ENCODE data around the gene LNX2. TPM values are rescaled to one million over a fixed set of nuclear protein-coding genes. Genes with fewer than 3 reads are reported as not detected.

Gene LNX2
- total and polyA plus RNA-seq, 5 donors from 2014 or later = 3.7 to 6.5 (median 4.8) TPM

GRCh38 chr13:27661017-27661416, 40.7 kb upstream of the LNX2 start:
- Histone ChIP-seq H3K9me3 (ENCODE audit: control insufficient read depth in 2 of 2, low read length in 2 of 2) (no peaks in the 10 kb centered on the region), H3K27ac (ENCODE audit: insufficient read depth, low read length, poor library complexity, severe bottlenecking) (no peak overlapping the region), H3K4me1 (ENCODE audit: control insufficient read depth, insufficient read depth, low read length, poor library complexity, severe bottlenecking) (no peaks in the 10 kb centered on the region), H3K4me3 (ENCODE audit: low read depth, low read length) (no peak overlapping the region), H3K36me3 (ENCODE audit: control insufficient read depth, insufficient read depth, low read length) (peaks cover 8% of the 10 kb centered on the region), H3K27me3 (ENCODE audit: control insufficient read depth, insufficient read depth, low read length) (no peaks in the 10 kb centered on the region)
- Mint-ChIP-seq H3K27ac (peak overlapping the region in 2 of 3 donors; percentile 14 to 16), H3K36me3 (peaks cover 6% of the 10 kb centered on the region), H3K27me3 (no peaks in the 10 kb centered on the region), H3K4me1 (peaks cover 6 to 16% (median 11%) of the 10 kb centered on the region in 4 donors), H3K9me3 (no peaks in the 10 kb centered on the region), H3K4me3 (no peak overlapping the region)
- DNase-seq (no peak), ATAC-seq (ENCODE audit: low read depth in 2 of 2) (no peak)

- Histone ChIP-seq H3K4me1 (ENCODE audit: control insufficient read depth, insufficient read depth, low read length, poor library complexity, severe bottlenecking) (no peaks in the 10 kb centered on the region), H3K36me3 (ENCODE audit: control insufficient read depth, insufficient read depth, low read length) (peaks cover 3% of the 10 kb centered on the region), H3K9me3 (ENCODE audit: control insufficient read depth in 2 of 2, low read length in 2 of 2) (no peaks in the 10 kb centered on the region), H3K4me3 (ENCODE audit: low read depth, low read length) (no peak overlapping the region), H3K27me3 (ENCODE audit: control insufficient read depth, insufficient read depth, low read length) (no peaks in the 10 kb centered on the region), H3K27ac (ENCODE audit: insufficient read depth, low read length, poor library complexity, severe bottlenecking) (no peak overlapping the region)
- Mint-ChIP-seq H3K4me3 (no peak overlapping the region), H3K36me3 (peaks cover 4% of the 10 kb centered on the region), H3K27ac (peak overlapping the region in 2 of 3 donors; percentile 14 to 96), H3K9me3 (no peaks in the 10 kb centered on the region), H3K27me3 (no peaks in the 10 kb centered on the region), H3K4me1 (peaks cover 10 to 16% (median 14%) of the 10 kb centered on the region in 4 donors)
- no peak for DNase-seq
- no peak for ATAC-seq (ENCODE audit: low read depth in 2 of 2)
These were observed 40.2 kb upstream of the LNX2 start for GRCh38 chr13:27660511-27660910.

- Mint-ChIP-seq H3K27ac (no peak overlapping the region), H3K4me1 (peaks cover 13 to 18% (median 15%) of the 10 kb centered on the region in 4 donors), H3K27me3 (no peaks in the 10 kb centered on the region), H3K9me3 (no peaks in the 10 kb centered on the region), H3K36me3 (peaks cover 4% of the 10 kb centered on the region), H3K4me3 (no peak overlapping the region)
- no peak for ATAC-seq (ENCODE audit: low read depth in 2 of 2)
- Histone ChIP-seq H3K36me3 (ENCODE audit: control insufficient read depth, insufficient read depth, low read length) (peaks cover 2% of the 10 kb centered on the region), H3K27ac (ENCODE audit: insufficient read depth, low read length, poor library complexity, severe bottlenecking) (no peak overlapping the region), H3K9me3 (ENCODE audit: control insufficient read depth in 2 of 2, low read length in 2 of 2) (no peaks in the 10 kb centered on the region), H3K4me1 (ENCODE audit: control insufficient read depth, insufficient read depth, low read length, poor library complexity, severe bottlenecking) (no peaks in the 10 kb centered on the region), H3K4me3 (ENCODE audit: low read depth, low read length) (no peak overlapping the region), H3K27me3 (ENCODE audit: control insufficient read depth, insufficient read depth, low read length) (no peaks in the 10 kb centered on the region)
- no peak for DNase-seq
These were observed 39.0 kb upstream of the LNX2 start for GRCh38 chr13:27659145-27659865.

- ATAC-seq (ENCODE audit: low read depth in 2 of 2) (no peak), DNase-seq (no peak)
- Histone ChIP-seq H3K4me1 (ENCODE audit: control insufficient read depth, insufficient read depth, low read length, poor library complexity, severe bottlenecking) (no peaks in the 10 kb centered on the region), H3K27ac (ENCODE audit: insufficient read depth, low read length, poor library complexity, severe bottlenecking) (no peak overlapping the region), H3K4me3 (ENCODE audit: low read depth, low read length) (no peak overlapping the region), H3K36me3 (ENCODE audit: control insufficient read depth, insufficient read depth, low read length) (peaks cover 3% of the 10 kb centered on the region), H3K9me3 (ENCODE audit: control insufficient read depth in 2 of 2, low read length in 2 of 2) (no peaks in the 10 kb centered on the region), H3K27me3 (ENCODE audit: control insufficient read depth, insufficient read depth, low read length) (no peaks in the 10 kb centered on the region)
- Mint-ChIP-seq H3K36me3 (peaks cover 4% of the 10 kb centered on the region), H3K4me3 (no peak overlapping the region), H3K9me3 (no peaks in the 10 kb centered on the region), H3K27ac (peak overlapping the region in 1 of 3 donors; percentile 24), H3K4me1 (peaks cover 11 to 18% (median 14%) of the 10 kb centered on the region in 4 donors), H3K27me3 (no peaks in the 10 kb centered on the region)
These were observed 38.2 kb upstream of the LNX2 start for GRCh38 chr13:27658546-27658945.

GRCh38 chr13:27657724-27658123, 37.4 kb upstream of the LNX2 start:
- Histone ChIP-seq H3K27me3 (ENCODE audit: control insufficient read depth, insufficient read depth, low read length) (no peaks in the 10 kb centered on the region), H3K9me3 (ENCODE audit: control insufficient read depth in 2 of 2, low read length in 2 of 2) (no peaks in the 10 kb centered on the region), H3K4me3 (ENCODE audit: low read depth, low read length) (no peak overlapping the region), H3K27ac (ENCODE audit: insufficient read depth, low read length, poor library complexity, severe bottlenecking) (no peak overlapping the region), H3K4me1 (ENCODE audit: control insufficient read depth, insufficient read depth, low read length, poor library complexity, severe bottlenecking) (no peaks in the 10 kb centered on the region), H3K36me3 (ENCODE audit: control insufficient read depth, insufficient read depth, low read length) (peaks cover 3% of the 10 kb centered on the region)
- H3K9me3 Mint-ChIP-seq = no peaks in the 10 kb centered on the region
- H3K4me3 Mint-ChIP-seq = no peak overlapping the region
- DNase-seq (no peak), ATAC-seq (ENCODE audit: low read depth in 2 of 2) (no peak)
- no peaks in the 10 kb centered on the region for H3K27me3 Mint-ChIP-seq
- H3K4me1 Mint-ChIP-seq = peaks cover 11 to 18% (median 13%) of the 10 kb centered on the region in 4 donors
- H3K36me3 Mint-ChIP-seq = peaks cover 7% of the 10 kb centered on the region
- peak overlapping the region in 1 of 3 donors; percentile 24 for H3K27ac Mint-ChIP-seq

GRCh38 chr13:27654816-27655215, 34.5 kb upstream of the LNX2 start:
- ATAC-seq (ENCODE audit: low read depth in 2 of 2) (no peak), DNase-seq (no peak)
- Histone ChIP-seq H3K36me3 (ENCODE audit: control insufficient read depth, insufficient read depth, low read length) (peaks cover 19% of the 10 kb centered on the region), H3K27me3 (ENCODE audit: control insufficient read depth, insufficient read depth, low read length) (no peaks in the 10 kb centered on the region), H3K4me3 (ENCODE audit: low read depth, low read length) (no peak overlapping the region), H3K4me1 (ENCODE audit: control insufficient read depth, insufficient read depth, low read length, poor library complexity, severe bottlenecking) (no peaks in the 10 kb centered on the region), H3K27ac (ENCODE audit: insufficient read depth, low read length, poor library complexity, severe bottlenecking) (no peak overlapping the region), H3K9me3 (ENCODE audit: control insufficient read depth in 2 of 2, low read length in 2 of 2) (peaks cover 8 to 9% of the 10 kb centered on the region in 2 experiments)
- Mint-ChIP-seq H3K27ac (peak overlapping the region in 2 of 3 donors; percentile 23 to 81), H3K27me3 (no peaks in the 10 kb centered on the region), H3K4me1 (peaks cover 10 to 18% (median 14%) of the 10 kb centered on the region in 4 donors), H3K36me3 (peaks cover 30% of the 10 kb centered on the region), H3K4me3 (no peak overlapping the region), H3K9me3 (peaks cover 0 to 7% (median 2%) of the 10 kb centered on the region in 7 donors)

GRCh38 chr13:27654059-27654458, 33.7 kb upstream of the LNX2 start:
- Histone ChIP-seq H3K27ac (ENCODE audit: insufficient read depth, low read length, poor library complexity, severe bottlenecking) (no peak overlapping the region), H3K36me3 (ENCODE audit: control insufficient read depth, insufficient read depth, low read length) (peaks cover 26% of the 10 kb centered on the region), H3K4me1 (ENCODE audit: control insufficient read depth, insufficient read depth, low read length, poor library complexity, severe bottlenecking) (no peaks in the 10 kb centered on the region), H3K9me3 (ENCODE audit: control insufficient read depth in 2 of 2, low read length in 2 of 2) (peaks cover 14 to 16% of the 10 kb centered on the region in 2 experiments), H3K4me3 (ENCODE audit: low read depth, low read length) (no peak overlapping the region), H3K27me3 (ENCODE audit: control insufficient read depth, insufficient read depth, low read length) (no peaks in the 10 kb centered on the region)
- peaks cover 35% of the 10 kb centered on the region for H3K36me3 Mint-ChIP-seq
- no peak overlapping the region for H3K4me3 Mint-ChIP-seq
- ATAC-seq (ENCODE audit: low read depth in 2 of 2) = no peak
- peaks cover 0 to 12% (median 5%) of the 10 kb centered on the region in 7 donors for H3K9me3 Mint-ChIP-seq
- no peak overlapping the region for H3K27ac Mint-ChIP-seq
- H3K27me3 Mint-ChIP-seq = no peaks in the 10 kb centered on the region
- DNase-seq = no peak
- H3K4me1 Mint-ChIP-seq = peaks cover 9 to 17% (median 11%) of the 10 kb centered on the region in 4 donors

GRCh38 chr13:27650312-27650711, 30.0 kb upstream of the LNX2 start:
- Histone ChIP-seq H3K36me3 (ENCODE audit: control insufficient read depth, insufficient read depth, low read length) (peaks cover 38% of the 10 kb centered on the region), H3K9me3 (ENCODE audit: control insufficient read depth in 2 of 2, low read length in 2 of 2) (peaks cover 21 to 23% of the 10 kb centered on the region in 2 experiments), H3K27ac (ENCODE audit: insufficient read depth, low read length, poor library complexity, severe bottlenecking) (no peak overlapping the region), H3K4me3 (ENCODE audit: low read depth, low read length) (peak overlapping the region; percentile 14), H3K27me3 (ENCODE audit: control insufficient read depth, insufficient read depth, low read length) (no peaks in the 10 kb centered on the region), H3K4me1 (ENCODE audit: control insufficient read depth, insufficient read depth, low read length, poor library complexity, severe bottlenecking) (no peaks in the 10 kb centered on the region)
- Mint-ChIP-seq H3K27me3 (no peaks in the 10 kb centered on the region), H3K9me3 (peaks cover 0 to 15% (median 5%) of the 10 kb centered on the region in 7 donors), H3K27ac (no peak overlapping the region), H3K36me3 (peaks cover 55% of the 10 kb centered on the region), H3K4me3 (no peak overlapping the region), H3K4me1 (peaks cover 7 to 17% (median 11%) of the 10 kb centered on the region in 4 donors)
- DNase-seq = no peak
- ATAC-seq (ENCODE audit: low read depth in 2 of 2) = no peak

Measured in CD4-positive, CD25-positive, alpha-beta regulatory T cell (primary cell).